Natural killer cell (primary cell): ENCODE results near the gene PDCD4. TPM values are rescaled to one million over a fixed set of nuclear protein-coding genes. Genes with fewer than 3 reads are reported as not detected.
A peak's percentile ranks its signal among the peaks of the same experiment; 100 is the strongest.

Source experiments
- ATAC-seq, 3 donors: fragments of 150-1000 bp in 2 of 3; fragments of 200-7000 bp in 1 of 3; cut with Tn5 transposase; 1 replicate in 1 of 3; 2 replicates in 2 of 3; pipeline ENCODE4 v1.10.0; 2021; ENCODE audit warnings: mild to moderate bottlenecking in 2 of 3, moderate library complexity in 2 of 3
- DNase-seq, 2 donors: peaks; one replicate each; pipeline versions ENCODE4 v3.0.0 to v3.0.0-alpha.2; 2013 to 2021; ENCODE audit warnings: mixed read lengths in 1 of 2
- H3K27ac ChIP-seq: one replicate; pipeline ENCODE4 v1.5.1; 2013; ENCODE audit warnings: mild to moderate bottlenecking, low read length
- H3K27me3 ChIP-seq: one replicate; pipeline ENCODE4 v1.6.1; 2013; ENCODE audit warnings: low read length; ENCODE audit not compliant: control insufficient read depth, insufficient read depth
- H3K36me3 ChIP-seq: one replicate; pipeline ENCODE4 v1.6.1; 2013; ENCODE audit warnings: low read length; ENCODE audit not compliant: control insufficient read depth, insufficient read depth
- H3K4me1 ChIP-seq: one replicate; pipeline ENCODE4 v1.6.1; 2013; ENCODE audit warnings: low read length; ENCODE audit not compliant: control insufficient read depth, insufficient read depth
- H3K4me3 ChIP-seq: one replicate; pipeline ENCODE4 v1.5.1; 2013; ENCODE audit warnings: low read length
- H3K9me3 ChIP-seq: one replicate; pipeline ENCODE4 v1.6.1; 2013; ENCODE audit warnings: low read length; ENCODE audit not compliant: control insufficient read depth, insufficient read depth
- H3K27ac Mint-ChIP-seq, 2 donors: one replicate each; pipeline ENCODE4 v1.8.0; 2022; ENCODE audit warnings: mild to moderate bottlenecking in 2 of 2, mixed read lengths in 2 of 2, moderate library complexity in 1 of 2
- H3K27me3 Mint-ChIP-seq, 2 donors: one replicate each; pipeline ENCODE4 v1.8.0; 2022; ENCODE audit warnings: low read depth in 2 of 2, mixed read lengths in 2 of 2
- H3K36me3 Mint-ChIP-seq: one replicate; pipeline ENCODE4 v1.8.0; 2022; ENCODE audit warnings: mixed read lengths
- H3K4me1 Mint-ChIP-seq, 2 donors: one replicate each; pipeline ENCODE4 v1.8.0; 2022; ENCODE audit warnings: mixed read lengths in 2 of 2
- H3K4me3 Mint-ChIP-seq: one replicate; pipeline ENCODE4 v1.8.0; 2022; ENCODE audit warnings: mild to moderate bottlenecking, moderate library complexity, mixed read lengths
- H3K9me3 Mint-ChIP-seq, 2 donors: one replicate each; pipeline ENCODE4 v1.8.0; 2022; ENCODE audit warnings: mixed read lengths in 2 of 2
- CTCF ChIP-seq: fragments of 200-600 bp; IDR thresholded peaks from one replicate; pipeline ENCODE4 v1.8.0; 2022; ENCODE audit warnings: antibody characterized with exemption
- WGBS: methylation state at CpG from one replicate; pipeline ENCODE4 v1.1.7; 2013; ENCODE audit warnings: missing lambda C conversion rate; ENCODE audit not compliant: insufficient coverage; 5-methylcytosine and 5-hydroxymethylcytosine counted together
- intact Hi-C: fragments of 100-400 bp; cut with micrococcal nuclease; formaldehyde crosslinking; loops from one replicate; pipeline ENCODE4 v1.14.2; 2022
- total RNA-seq, 4 donors: library from RNA; stranded (reverse); fragments of 120-200 nt in 1 of 4; gene quantifications; one replicate each; pipeline versions ENCODE4 v1.2.3 to v1.2.4, GENCODE V29; 2013 to 2022

Gene PDCD4
- total RNA-seq, 3 donors from 2014 or later (not counting 1 experiment from before 2014, with no cell fraction given) = 199 to 241 (median 222) TPM

- peak in 1 of 2 donors; percentile 18 for DNase-seq
- Histone ChIP-seq H3K4me1 (peaks cover 56% of the 10 kb centered on the region), H3K9me3 (no peaks in the 10 kb centered on the region), H3K27me3 (no peaks in the 10 kb centered on the region), H3K27ac (peak overlapping the region; percentile 72), H3K36me3 (no peaks in the 10 kb centered on the region), H3K4me3 (no peak overlapping the region)
- Mint-ChIP-seq H3K4me3 (no peak overlapping the region), H3K27me3 (peaks cover 20% of the 10 kb centered on the region in 2 donors), H3K36me3 (no peaks in the 10 kb centered on the region), H3K9me3 (no peaks in the 10 kb centered on the region), H3K4me1 (peaks cover 23 to 37% of the 10 kb centered on the region in 2 donors), H3K27ac (peak overlapping the region in 1 of 2 donors; percentile 81)
- no peak for TF ChIP-seq CTCF
- WGBS = 60% methylated on average over 7 of the region's 7 CpGs
- intact Hi-C loops = no loop called here
- no peak for ATAC-seq
Observed at GRCh38 chr10:110842326-110842904, 29.3 kb upstream of the PDCD4 start.

GRCh38 chr10:110843031-110843430 is 28.7 kb upstream of the PDCD4 start:
- intact Hi-C loops = no loop called here
- Histone ChIP-seq H3K4me3 (no peak overlapping the region), H3K9me3 (no peaks in the 10 kb centered on the region), H3K36me3 (no peaks in the 10 kb centered on the region), H3K4me1 (peaks cover 58% of the 10 kb centered on the region), H3K27ac (peak overlapping the region; percentile 72), H3K27me3 (no peaks in the 10 kb centered on the region)
- peak; percentile 70 to 82 (median 78) for ATAC-seq
- peaks cover 23 to 37% of the 10 kb centered on the region in 2 donors for H3K4me1 Mint-ChIP-seq
- H3K27me3 Mint-ChIP-seq = peaks cover 20 to 23% of the 10 kb centered on the region in 2 donors
- WGBS = 9% methylated on average over 2 of the region's 2 CpGs
- DNase-seq = peak in 1 of 2 donors; percentile 85
- no peaks in the 10 kb centered on the region for H3K36me3 Mint-ChIP-seq
- H3K27ac Mint-ChIP-seq = peak overlapping the region in 1 of 2 donors; percentile 81
- TF ChIP-seq CTCF = no peak
- no peaks in the 10 kb centered on the region for H3K9me3 Mint-ChIP-seq
- no peak overlapping the region for H3K4me3 Mint-ChIP-seq

DNA sequence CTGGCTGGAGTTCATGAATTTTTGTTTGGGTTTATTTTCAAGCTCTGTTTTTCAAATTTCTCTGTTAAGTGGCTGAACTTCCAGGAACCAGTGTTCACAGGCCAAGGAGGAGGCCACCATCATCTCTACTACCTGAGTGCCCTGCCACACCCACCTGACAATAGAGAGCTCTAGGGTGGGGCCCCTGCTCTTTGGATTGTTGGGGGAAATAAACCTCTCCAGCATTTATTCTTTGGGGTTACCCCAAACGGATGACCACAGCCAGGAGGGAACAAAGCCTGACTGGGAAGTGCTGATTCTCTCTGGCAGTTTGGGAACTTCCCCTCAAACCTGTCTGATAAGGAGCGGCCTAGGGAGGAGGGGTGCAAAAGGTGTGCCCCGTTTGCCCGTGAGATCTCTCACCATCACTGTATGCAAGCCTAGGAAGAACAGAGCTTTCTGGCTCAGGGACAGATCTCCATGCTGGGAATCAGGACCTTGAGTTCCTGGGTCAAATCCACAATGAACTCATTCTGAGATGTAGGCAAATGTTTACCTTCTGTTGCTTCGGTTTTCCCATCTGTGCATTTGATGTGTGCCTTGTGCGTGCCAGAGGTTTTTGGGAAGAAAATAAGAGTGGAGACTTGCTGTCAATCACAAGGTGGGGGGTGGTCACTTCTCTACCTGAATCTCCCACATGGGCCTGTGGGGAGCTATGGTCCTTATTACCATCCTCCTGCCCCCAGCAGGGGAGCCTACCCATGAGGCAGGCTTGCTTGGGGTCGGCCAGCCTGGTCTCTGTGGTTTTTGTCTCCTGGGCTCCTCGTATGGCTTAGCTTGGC is 27.7 kb upstream of the PDCD4 start:
- Mint-ChIP-seq H3K27me3 (peaks cover 20 to 23% of the 10 kb centered on the region in 2 donors), H3K27ac (no peak overlapping the region), H3K4me3 (no peak overlapping the region), H3K36me3 (no peaks in the 10 kb centered on the region), H3K9me3 (no peaks in the 10 kb centered on the region), H3K4me1 (peaks cover 28 to 41% of the 10 kb centered on the region in 2 donors)
- H3K36me3 ChIP-seq = no peaks in the 10 kb centered on the region
- no peaks in the 10 kb centered on the region for H3K9me3 ChIP-seq
- DNase-seq (no peak), ATAC-seq (no peak)
- no peak overlapping the region for H3K4me3 ChIP-seq
- TF ChIP-seq CTCF = no peak
- H3K27ac ChIP-seq = peak overlapping the region; percentile 72
- intact Hi-C loops = no loop called here
- H3K27me3 ChIP-seq = no peaks in the 10 kb centered on the region
- WGBS = 82% methylated on average over 7 of the region's 8 CpGs
- peaks cover 66% of the 10 kb centered on the region for H3K4me1 ChIP-seq
